Gastrocnemius medialis (tissue), 4 donors: ENCODE results near the gene RHOJ. TPM values are rescaled to one million over a fixed set of nuclear protein-coding genes. Genes with fewer than 3 reads are reported as not detected.
A peak's percentile ranks its signal among the peaks of the same experiment; 100 is the strongest.

ENCODE experiments used
- ATAC-seq, 2 donors: fragments of 150-250 bp; one replicate each; pipeline ENCODE4 v1.9.1; 2016
- DNase-seq, 2 donors: peaks; one replicate each; pipeline ENCODE4 v3.0.0-alpha.2; 2019
- H3K27ac ChIP-seq, 4 donors: fragments of 200-600 bp; sonication (generic); 1 replicate in 1 of 4; 2 replicates in 3 of 4; pipeline ENCODE4 v1.5.1; 2016 to 2018; ENCODE audit warnings: mild to moderate bottlenecking in 2 of 4, moderate library complexity in 1 of 4
- H3K27me3 ChIP-seq, 3 donors: fragments of 200-600 bp; sonication (generic) in 2 of 3; 1 replicate in 1 of 3; 2 replicates in 2 of 3; pipeline versions ENCODE4 v1.5.1 to v1.6.0; 2016 to 2019; ENCODE audit warnings: mild to moderate bottlenecking in 1 of 3, moderate library complexity in 1 of 3
- H3K36me3 ChIP-seq, 2 donors: fragments of 200-600 bp; sonication (generic) in 1 of 2; one replicate each; pipeline ENCODE4 v1.5.1; 2017 to 2018
- H3K4me1 ChIP-seq, 2 donors: fragments of 200-600 bp; sonication (generic) in 1 of 2; one replicate each; pipeline ENCODE4 v1.5.1; 2016 to 2017; ENCODE audit warnings: mild to moderate bottlenecking in 2 of 2
- H3K4me3 ChIP-seq, 4 donors: fragments of 200-600 bp; sonication (generic) in 3 of 4; 1 replicate in 1 of 4; 2 replicates in 3 of 4; pipeline ENCODE4 v1.5.1; 2016 to 2019; ENCODE audit warnings: mild to moderate bottlenecking in 2 of 4
- H3K9me3 ChIP-seq, 3 donors: fragments of 200-600 bp; sonication (generic) in 2 of 3; 1 replicate in 1 of 3; 2 replicates in 2 of 3; pipeline ENCODE4 v1.5.1; 2016 to 2019
- CTCF ChIP-seq, 5 experiments: fragments of 450-650 bp in 3 of 5; fragments of 200-600 bp in 2 of 5; sonication (generic) in 2 of 5; IDR thresholded peaks in 4 of 5; conservative IDR thresholded peaks in 1 of 5; 1 replicate in 4 of 5; 2 replicates in 1 of 5; pipeline ENCODE4 v1.5.1; 2016 to 2019; ENCODE audit warnings: antibody characterized with exemption in 5 of 5, mild to moderate bottlenecking in 3 of 5, moderate library complexity in 3 of 5
- POLR2A ChIP-seq, 2 donors: fragments of 450-650 bp; IDR thresholded peaks; one replicate each; pipeline ENCODE4 v1.6.1; 2017; ENCODE audit warnings: antibody characterized with exemption in 2 of 2, mild to moderate bottlenecking in 2 of 2, moderate library complexity in 2 of 2
- in situ Hi-C, 4 donors: fragments of 200-750 bp; cut with MboI; loops; one replicate each; pipeline versions ENCODE4 v1.15.0 to v1.8.0; 2017; ENCODE audit warnings: low sequenced_read_pairs in 4 of 4
- intact Hi-C: fragments of 100-400 bp; cut with DNase I; formaldehyde crosslinking; loops from one replicate; pipeline ENCODE4 v1.15.1; 2023; ENCODE audit warnings: low total_unique reads
- total RNA-seq, 4 donors: library from RNA; depleted of rRNA; stranded (reverse); fragments of >200 nt; gene quantifications; one replicate each; pipeline versions ENCODE4 v1.1.0 to v1.2.3, GENCODE V29; 2016

RHOJ gene
- total RNA-seq = 1 to 10 TPM; 2.8 to 4.9 (median 3.8) TPM

- in situ Hi-C loops (no loop called here), intact Hi-C loops (no loop called here)
- Histone ChIP-seq H3K4me3 (peak within 1 kb of the TSS; percentile 53 to 62 (median 58)), H3K4me1 (peaks cover 9 to 15% of the 10 kb centered on the region in 2 donors), H3K27me3 (no peaks in the 10 kb centered on the region), H3K9me3 (no peaks in the 10 kb centered on the region), H3K36me3 (no peaks in the 10 kb centered on the region), H3K27ac (peak within 1 kb of the TSS; percentile 77 to 84 (median 83))
- peak; percentile 9 to 21 for ATAC-seq
- no peak for DNase-seq
- TF ChIP-seq POLR2A (IDR thresholded peaks at IDR 0.05) = peak; percentile 1 to 10
- no peak for TF ChIP-seq CTCF (IDR thresholded peaks at IDR 0.05 in 4 of 5, conservative IDR thresholded peaks at IDR 0.05 in 1 of 5)
These were observed at the start of gene RHOJ for GRCh38 chr14:63204407-63205043. Gene RHOJ, plus strand, starts transcription at chr14:63204443. Its CDS starts 427 bp downstream, at chr14:63204870.

- Histone ChIP-seq H3K4me1 (no peaks in the 10 kb centered on the region), H3K27me3 (no peaks in the 10 kb centered on the region), H3K27ac (no peak overlapping the region), H3K9me3 (no peaks in the 10 kb centered on the region), H3K36me3 (no peaks in the 10 kb centered on the region), H3K4me3 (no peak overlapping the region)
- DNase-seq (no peak), ATAC-seq (no peak)
- TF ChIP-seq POLR2A (IDR thresholded peaks at IDR 0.05) = no peak
- TF ChIP-seq CTCF (IDR thresholded peaks at IDR 0.05 in 4 of 5, conservative IDR thresholded peaks at IDR 0.05 in 1 of 5) = no peak
- in situ Hi-C loops = no loop called here
- intact Hi-C loops = no loop called here
These were observed 48.6 kb upstream of the RHOJ start for GRCh38 chr14:63155511-63156185.

- in situ Hi-C loops = no loop called here
- ATAC-seq = no peak
These were observed 47.0 kb upstream of the RHOJ start for GRCh38 chr14:63157195-63157594.

GRCh38 chr14:63163306-63163705 is 40.9 kb upstream of the RHOJ start:
- H3K9me3 ChIP-seq = no peaks in the 10 kb centered on the region
- no peak overlapping the region for H3K4me3 ChIP-seq
- no peaks in the 10 kb centered on the region for H3K27me3 ChIP-seq
- intact Hi-C loops = no loop called here
- ATAC-seq (no peak), DNase-seq (no peak)
- H3K4me1 ChIP-seq = no peaks in the 10 kb centered on the region
- no peak for TF ChIP-seq CTCF (IDR thresholded peaks at IDR 0.05 in 4 of 5, conservative IDR thresholded peaks at IDR 0.05 in 1 of 5)
- H3K36me3 ChIP-seq = no peaks in the 10 kb centered on the region
- in situ Hi-C loops = no loop called here
- H3K27ac ChIP-seq = no peak overlapping the region

More at GRCh38 chr14:63157195-63157594, 47.0 kb upstream of the RHOJ start:
- Histone ChIP-seq H3K4me3 (no peak overlapping the region), H3K36me3 (no peaks in the 10 kb centered on the region), H3K27me3 (no peaks in the 10 kb centered on the region), H3K4me1 (no peaks in the 10 kb centered on the region), H3K27ac (no peak overlapping the region), H3K9me3 (no peaks in the 10 kb centered on the region)
- no peak for DNase-seq
- intact Hi-C loops = no loop called here
- no peak for TF ChIP-seq POLR2A (IDR thresholded peaks at IDR 0.05)
- TF ChIP-seq CTCF (IDR thresholded peaks at IDR 0.05 in 4 of 5, conservative IDR thresholded peaks at IDR 0.05 in 1 of 5) = no peak
